ENCODE measurements around the gene RNF13. TPM values are rescaled to one million over a fixed set of nuclear protein-coding genes. Genes with fewer than 3 reads are reported as not detected.

The RNF13 gene
- polyA plus RNA-seq, 2 donors, result 23.7 to 31.3 TPM

DNA sequence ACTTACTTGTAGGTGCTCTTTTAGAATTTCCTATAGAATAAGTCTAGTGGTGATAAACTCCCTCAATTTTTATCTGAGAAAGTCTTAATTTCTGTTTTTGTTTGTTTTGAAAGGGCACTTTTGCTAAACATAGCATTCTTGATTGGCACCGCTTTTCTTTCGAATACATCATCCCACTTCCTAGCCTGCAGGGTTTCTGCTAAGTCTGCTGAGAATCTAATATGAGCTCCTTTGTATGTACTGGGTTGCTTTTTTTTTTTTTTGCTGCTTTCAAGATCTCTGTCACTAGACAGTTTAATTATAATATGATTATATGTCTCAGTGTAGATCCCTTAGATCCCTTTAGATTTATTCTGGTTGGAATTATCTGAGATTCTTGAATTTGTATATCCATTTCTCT, 136.2 kb downstream of the RNF13 start:
- Histone ChIP-seq H3K4me1 (ENCODE audit: control insufficient read depth in 2 of 2, insufficient read depth in 2 of 2, low read length in 1 of 2) (no peaks in the 10 kb centered on the region), H3K36me3 (ENCODE audit: control insufficient read depth in 2 of 2, insufficient read depth in 2 of 2, low read length in 1 of 2) (no peaks in the 10 kb centered on the region), H3K27ac (ENCODE audit: low read depth in 2 of 2, low read length in 1 of 2) (no peak overlapping the region), H3K4me3 (ENCODE audit: low read depth in 1 of 2, low read length in 2 of 2) (no peak overlapping the region), H3K9me3 (ENCODE audit: control insufficient read depth in 2 of 2, insufficient read depth in 1 of 2, low read depth in 1 of 2, low read length in 1 of 2) (peaks cover 0 to 2% of the 10 kb centered on the region in 2 donors), H3K27me3 (ENCODE audit: control insufficient read depth in 1 of 2, insufficient read depth in 2 of 2, low read length in 2 of 2) (no peaks in the 10 kb centered on the region)
- 95 to 100% methylated on average over 2 of the region's 2 CpGs for WGBS, 2 donors

DNA sequence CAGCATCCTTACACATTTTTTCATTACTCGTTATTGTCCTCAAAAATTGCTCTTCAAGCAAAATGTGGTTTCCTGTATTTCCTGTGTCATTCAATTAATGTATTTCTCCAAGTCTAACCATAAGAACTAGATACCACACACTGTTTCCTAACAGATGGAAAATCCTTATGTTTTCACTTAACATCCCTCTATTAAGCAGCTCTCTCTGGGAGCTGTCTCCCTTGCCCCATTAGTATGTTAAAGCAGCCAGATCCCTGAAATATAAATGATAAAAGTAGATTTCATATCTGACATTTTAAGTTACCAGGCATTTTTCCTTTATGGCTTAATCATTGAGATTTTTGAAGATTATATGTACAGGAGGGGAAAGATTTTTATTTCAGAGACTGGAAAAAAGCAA, 141.8 kb downstream of the RNF13 start:
- Histone ChIP-seq H3K36me3 (ENCODE audit: control insufficient read depth in 2 of 2, insufficient read depth in 2 of 2, low read length in 1 of 2) (no peaks in the 10 kb centered on the region), H3K27me3 (ENCODE audit: control insufficient read depth in 1 of 2, insufficient read depth in 2 of 2, low read length in 2 of 2) (no peaks in the 10 kb centered on the region), H3K4me3 (ENCODE audit: low read depth in 1 of 2, low read length in 2 of 2) (no peak overlapping the region), H3K9me3 (ENCODE audit: control insufficient read depth in 2 of 2, insufficient read depth in 1 of 2, low read depth in 1 of 2, low read length in 1 of 2) (no peaks in the 10 kb centered on the region), H3K27ac (ENCODE audit: low read depth in 2 of 2, low read length in 1 of 2) (no peak overlapping the region), H3K4me1 (ENCODE audit: control insufficient read depth in 2 of 2, insufficient read depth in 2 of 2, low read length in 1 of 2) (no peaks in the 10 kb centered on the region)
- WGBS, 2 donors, result 58 to 71% methylated on average over 1 of the region's 1 CpG

- Histone ChIP-seq H3K4me1 (ENCODE audit: control insufficient read depth in 2 of 2, insufficient read depth in 2 of 2, low read length in 1 of 2) (no peaks in the 10 kb centered on the region), H3K27ac (ENCODE audit: low read depth in 2 of 2, low read length in 1 of 2) (no peak overlapping the region), H3K4me3 (ENCODE audit: low read depth in 1 of 2, low read length in 2 of 2) (no peak overlapping the region), H3K36me3 (ENCODE audit: control insufficient read depth in 2 of 2, insufficient read depth in 2 of 2, low read length in 1 of 2) (no peaks in the 10 kb centered on the region), H3K9me3 (ENCODE audit: control insufficient read depth in 2 of 2, insufficient read depth in 1 of 2, low read depth in 1 of 2, low read length in 1 of 2) (no peaks in the 10 kb centered on the region), H3K27me3 (ENCODE audit: control insufficient read depth in 1 of 2, insufficient read depth in 2 of 2, low read length in 2 of 2) (no peaks in the 10 kb centered on the region)
- WGBS, 2 donors, result 75 to 79% methylated on average over 2 of the region's 2 CpGs
Observed at GRCh38 chr3:149955449-149955848, 142.4 kb downstream of the RNF13 start.

DNA sequence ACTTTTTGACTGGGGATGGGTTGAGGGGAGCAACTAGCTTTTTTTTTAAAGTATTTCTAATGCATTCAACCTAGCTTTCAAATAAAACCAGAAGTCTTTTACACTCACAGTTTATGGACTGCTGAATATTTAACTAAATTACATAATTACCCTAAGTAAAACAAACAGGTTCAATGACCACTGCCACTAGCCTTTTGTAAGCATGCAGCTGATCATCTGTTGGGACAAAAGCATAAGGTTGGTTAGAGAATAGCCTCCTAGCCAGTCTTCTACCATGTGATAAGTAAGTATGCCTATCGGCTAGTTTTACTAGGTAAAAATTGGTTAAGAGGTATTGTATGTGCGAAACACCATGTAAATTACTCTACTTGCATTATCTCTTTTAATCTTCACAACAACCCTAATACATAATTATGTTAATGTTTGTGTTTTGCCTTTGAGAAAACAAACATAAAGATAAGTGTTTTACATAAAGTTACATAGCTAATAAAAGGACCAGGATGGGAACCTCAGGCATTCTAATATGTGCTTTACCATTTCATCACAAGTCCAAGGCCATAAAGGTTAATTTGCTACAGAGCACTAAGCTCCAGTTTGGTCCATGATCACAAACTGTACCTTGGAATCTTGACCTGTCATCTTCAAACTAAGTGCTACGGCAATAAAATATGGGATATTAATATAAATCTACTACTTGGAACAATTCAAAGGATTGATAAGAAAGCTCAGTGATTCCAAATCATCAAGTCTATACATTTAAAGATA, 144.5 kb downstream of the RNF13 start:
- H3K4me3 ChIP-seq (ENCODE audit: low read depth in 1 of 2, low read length in 2 of 2), result no peak overlapping the region
- no peaks in the 10 kb centered on the region for H3K9me3 ChIP-seq (ENCODE audit: control insufficient read depth in 2 of 2, insufficient read depth in 1 of 2, low read depth in 1 of 2, low read length in 1 of 2)
- H3K36me3 ChIP-seq (ENCODE audit: control insufficient read depth in 2 of 2, insufficient read depth in 2 of 2, low read length in 1 of 2), result no peaks in the 10 kb centered on the region
- H3K27ac ChIP-seq (ENCODE audit: low read depth in 2 of 2, low read length in 1 of 2), result no peak overlapping the region
- no peaks in the 10 kb centered on the region for H3K27me3 ChIP-seq (ENCODE audit: control insufficient read depth in 1 of 2, insufficient read depth in 2 of 2, low read length in 2 of 2)
- H3K4me1 ChIP-seq (ENCODE audit: control insufficient read depth in 2 of 2, insufficient read depth in 2 of 2, low read length in 1 of 2), result no peaks in the 10 kb centered on the region
- WGBS, 2 donors, result 93 to 98% methylated on average over 3 of the region's 3 CpGs

DNA sequence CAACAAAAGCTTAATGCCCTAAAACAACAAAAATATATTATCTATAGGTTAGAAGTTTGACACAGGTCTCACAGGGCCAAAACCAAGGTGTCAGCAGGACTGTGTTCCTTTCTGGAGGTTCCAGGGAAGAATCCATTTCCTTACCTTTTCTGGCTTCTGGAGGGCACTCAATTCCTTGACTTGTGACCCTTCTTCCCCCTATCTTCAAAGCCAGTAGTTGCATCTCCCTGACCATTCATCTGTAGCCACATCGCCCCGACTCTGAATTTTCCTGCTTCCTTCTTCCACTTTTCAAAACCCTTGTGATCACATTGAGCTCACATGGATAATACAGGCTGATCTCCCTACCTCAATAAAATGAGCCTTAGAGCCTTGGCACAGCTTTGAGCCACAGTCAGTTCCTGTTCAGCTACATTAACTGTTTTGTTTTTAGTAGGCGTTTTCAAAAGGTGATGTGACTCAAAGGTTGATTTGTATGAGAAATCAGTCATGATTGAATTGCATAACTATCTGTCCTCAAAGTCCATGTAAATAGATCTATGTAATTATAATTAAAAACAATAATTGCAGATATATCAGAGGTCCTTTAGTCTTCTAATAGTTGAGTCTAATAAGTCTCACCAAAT, 145.3 kb downstream of the RNF13 start:
- Histone ChIP-seq H3K36me3 (ENCODE audit: control insufficient read depth in 2 of 2, insufficient read depth in 2 of 2, low read length in 1 of 2) (no peaks in the 10 kb centered on the region), H3K27ac (ENCODE audit: low read depth in 2 of 2, low read length in 1 of 2) (no peak overlapping the region), H3K4me3 (ENCODE audit: low read depth in 1 of 2, low read length in 2 of 2) (no peak overlapping the region), H3K4me1 (ENCODE audit: control insufficient read depth in 2 of 2, insufficient read depth in 2 of 2, low read length in 1 of 2) (no peaks in the 10 kb centered on the region), H3K27me3 (ENCODE audit: control insufficient read depth in 1 of 2, insufficient read depth in 2 of 2, low read length in 2 of 2) (no peaks in the 10 kb centered on the region), H3K9me3 (ENCODE audit: control insufficient read depth in 2 of 2, insufficient read depth in 1 of 2, low read depth in 1 of 2, low read length in 1 of 2) (no peaks in the 10 kb centered on the region)
- whole genome bisulfite sequencing, 2 donors, result 69 to 72% methylated on average over 3 of the region's 3 CpGs

GRCh38 chr3:149959443-149959842, 146.4 kb downstream of the RNF13 start:
- H3K36me3 ChIP-seq (ENCODE audit: control insufficient read depth in 2 of 2, insufficient read depth in 2 of 2, low read length in 1 of 2), result no peaks in the 10 kb centered on the region
- H3K4me1 ChIP-seq (ENCODE audit: control insufficient read depth in 2 of 2, insufficient read depth in 2 of 2, low read length in 1 of 2), result no peaks in the 10 kb centered on the region
- no peak overlapping the region for H3K4me3 ChIP-seq (ENCODE audit: low read depth in 1 of 2, low read length in 2 of 2)
- H3K27ac ChIP-seq (ENCODE audit: low read depth in 2 of 2, low read length in 1 of 2), result no peak overlapping the region
- no peaks in the 10 kb centered on the region for H3K27me3 ChIP-seq (ENCODE audit: control insufficient read depth in 1 of 2, insufficient read depth in 2 of 2, low read length in 2 of 2)
- H3K9me3 ChIP-seq (ENCODE audit: control insufficient read depth in 2 of 2, insufficient read depth in 1 of 2, low read depth in 1 of 2, low read length in 1 of 2), result no peaks in the 10 kb centered on the region

DNA sequence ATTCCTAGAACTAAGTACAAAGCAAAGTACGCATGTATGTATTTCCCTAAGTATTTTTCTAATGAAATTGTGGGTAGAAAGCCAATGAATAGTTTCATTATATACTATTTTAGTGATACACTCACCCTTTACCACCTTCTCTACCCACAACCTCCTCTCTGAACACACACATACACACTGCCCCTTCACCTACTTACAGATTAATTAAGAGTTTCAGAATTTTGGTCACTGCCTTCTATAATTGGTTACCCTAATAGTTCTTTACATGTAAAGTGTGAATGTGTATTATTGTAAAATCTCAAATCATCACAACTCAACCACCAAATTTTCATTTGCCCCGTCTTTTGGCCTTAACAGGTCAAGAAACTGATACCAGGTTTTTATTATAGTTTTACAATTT, 150.5 kb downstream of the RNF13 start:
- no peak overlapping the region for H3K27ac ChIP-seq (ENCODE audit: low read depth in 2 of 2, low read length in 1 of 2)
- 92 to 94% methylated on average over 2 of the region's 2 CpGs for WGBS, 2 donors
- H3K4me1 ChIP-seq (ENCODE audit: control insufficient read depth in 2 of 2, insufficient read depth in 2 of 2, low read length in 1 of 2), result no peaks in the 10 kb centered on the region
- no peaks in the 10 kb centered on the region for H3K27me3 ChIP-seq (ENCODE audit: control insufficient read depth in 1 of 2, insufficient read depth in 2 of 2, low read length in 2 of 2)
- H3K36me3 ChIP-seq (ENCODE audit: control insufficient read depth in 2 of 2, insufficient read depth in 2 of 2, low read length in 1 of 2), result no peaks in the 10 kb centered on the region
- H3K9me3 ChIP-seq (ENCODE audit: control insufficient read depth in 2 of 2, insufficient read depth in 1 of 2, low read depth in 1 of 2, low read length in 1 of 2), result no peaks in the 10 kb centered on the region
- no peak overlapping the region for H3K4me3 ChIP-seq (ENCODE audit: low read depth in 1 of 2, low read length in 2 of 2)

DNA sequence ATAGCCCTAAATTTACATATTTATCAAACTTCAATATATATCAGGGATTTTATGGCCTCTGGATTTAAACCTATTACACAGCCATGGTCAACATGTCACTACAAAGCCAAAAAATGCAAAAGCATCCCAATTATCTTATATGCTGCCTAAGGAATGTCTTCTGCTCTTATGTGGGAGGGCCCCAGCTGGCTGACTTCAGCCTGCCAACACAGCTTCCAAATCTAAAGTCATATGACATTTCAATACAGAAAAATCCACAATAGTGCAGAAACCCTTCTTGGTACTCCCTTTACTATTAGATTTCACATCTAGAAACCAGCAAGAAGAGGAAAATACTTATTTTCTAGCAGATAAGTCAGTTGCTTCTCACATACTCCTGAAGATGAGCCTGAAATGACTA, 151.3 kb downstream of the RNF13 start:
- Histone ChIP-seq H3K4me1 (ENCODE audit: control insufficient read depth in 2 of 2, insufficient read depth in 2 of 2, low read length in 1 of 2) (no peaks in the 10 kb centered on the region), H3K36me3 (ENCODE audit: control insufficient read depth in 2 of 2, insufficient read depth in 2 of 2, low read length in 1 of 2) (no peaks in the 10 kb centered on the region), H3K27ac (ENCODE audit: low read depth in 2 of 2, low read length in 1 of 2) (no peak overlapping the region), H3K4me3 (ENCODE audit: low read depth in 1 of 2, low read length in 2 of 2) (no peak overlapping the region), H3K9me3 (ENCODE audit: control insufficient read depth in 2 of 2, insufficient read depth in 1 of 2, low read depth in 1 of 2, low read length in 1 of 2) (no peaks in the 10 kb centered on the region), H3K27me3 (ENCODE audit: control insufficient read depth in 1 of 2, insufficient read depth in 2 of 2, low read length in 2 of 2) (no peaks in the 10 kb centered on the region)

GRCh38 chr3:149965278-149965677, 152.3 kb downstream of the RNF13 start:
- no peak overlapping the region for H3K27ac ChIP-seq (ENCODE audit: low read depth in 2 of 2, low read length in 1 of 2)
- H3K4me1 ChIP-seq (ENCODE audit: control insufficient read depth in 2 of 2, insufficient read depth in 2 of 2, low read length in 1 of 2), result no peaks in the 10 kb centered on the region
- no peak overlapping the region for H3K4me3 ChIP-seq (ENCODE audit: low read depth in 1 of 2, low read length in 2 of 2)
- no peaks in the 10 kb centered on the region for H3K27me3 ChIP-seq (ENCODE audit: control insufficient read depth in 1 of 2, insufficient read depth in 2 of 2, low read length in 2 of 2)
- no peaks in the 10 kb centered on the region for H3K36me3 ChIP-seq (ENCODE audit: control insufficient read depth in 2 of 2, insufficient read depth in 2 of 2, low read length in 1 of 2)
- H3K9me3 ChIP-seq (ENCODE audit: control insufficient read depth in 2 of 2, insufficient read depth in 1 of 2, low read depth in 1 of 2, low read length in 1 of 2), result no peaks in the 10 kb centered on the region

- Histone ChIP-seq H3K9me3 (ENCODE audit: control insufficient read depth in 2 of 2, insufficient read depth in 1 of 2, low read depth in 1 of 2, low read length in 1 of 2) (no peaks in the 10 kb centered on the region), H3K36me3 (ENCODE audit: control insufficient read depth in 2 of 2, insufficient read depth in 2 of 2, low read length in 1 of 2) (no peaks in the 10 kb centered on the region), H3K27me3 (ENCODE audit: control insufficient read depth in 1 of 2, insufficient read depth in 2 of 2, low read length in 2 of 2) (no peaks in the 10 kb centered on the region), H3K27ac (ENCODE audit: low read depth in 2 of 2, low read length in 1 of 2) (no peak overlapping the region), H3K4me3 (ENCODE audit: low read depth in 1 of 2, low read length in 2 of 2) (no peak overlapping the region), H3K4me1 (ENCODE audit: control insufficient read depth in 2 of 2, insufficient read depth in 2 of 2, low read length in 1 of 2) (no peaks in the 10 kb centered on the region)
- WGBS, 2 donors, result 18 to 19% methylated on average over 9 of the region's 9 CpGs
Observed at GRCh38 chr3:149967086-149967685, 154.2 kb downstream of the RNF13 start.

Measured in esophagus (tissue), 2 donors.